ENCODE data around the gene AIFM3.

Gene AIFM3

GRCh38 chr22:20995329-20996030 is 28.4 kb downstream of the AIFM3 start:
- Mint-ChIP-seq H3K36me3 (ENCODE audit: insufficient read depth) (peaks cover 17% of the 10 kb centered on the region), H3K27me3 (no peaks in the 10 kb centered on the region), H3K9me3 (no peaks in the 10 kb centered on the region), H3K4me1 (peaks cover 6% of the 10 kb centered on the region), H3K27ac (ENCODE audit: low read depth) (no peak overlapping the region), H3K4me3 (no peak overlapping the region)
- DNase-seq (ENCODE audit: low spot score in 2 of 2): no peak
- no peak for ATAC-seq (replicated peaks; ENCODE audit: extremely low read depth, poor library complexity, severe bottlenecking)

DNA sequence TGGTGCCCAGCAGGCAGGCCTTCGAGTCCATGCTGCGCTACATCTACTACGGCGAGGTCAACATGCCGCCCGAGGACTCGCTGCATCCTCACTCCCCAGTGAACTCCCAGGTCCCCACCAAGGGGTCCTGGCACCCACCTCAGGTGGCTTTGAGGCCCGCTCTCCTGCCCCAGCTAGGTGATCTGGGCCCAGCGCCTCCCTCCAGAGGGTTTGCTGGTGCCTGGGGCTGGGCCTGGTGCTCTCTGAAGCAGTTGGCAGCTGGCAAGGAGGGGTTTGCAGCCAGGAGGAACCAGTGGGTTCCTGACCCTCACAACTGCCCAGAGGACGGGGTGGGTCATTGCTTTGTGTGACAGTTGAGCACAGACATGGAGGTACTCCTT is 29.0 kb downstream of the AIFM3 start:
- Mint-ChIP-seq H3K36me3 (ENCODE audit: insufficient read depth) (peaks cover 18% of the 10 kb centered on the region), H3K27ac (ENCODE audit: low read depth) (peak overlapping the region; percentile 35), H3K27me3 (no peaks in the 10 kb centered on the region), H3K4me3 (no peak overlapping the region), H3K4me1 (peaks cover 8% of the 10 kb centered on the region), H3K9me3 (no peaks in the 10 kb centered on the region)
- ATAC-seq (replicated peaks; ENCODE audit: extremely low read depth, poor library complexity, severe bottlenecking): no peak
- DNase-seq (ENCODE audit: low spot score in 2 of 2): no peak

DNA sequence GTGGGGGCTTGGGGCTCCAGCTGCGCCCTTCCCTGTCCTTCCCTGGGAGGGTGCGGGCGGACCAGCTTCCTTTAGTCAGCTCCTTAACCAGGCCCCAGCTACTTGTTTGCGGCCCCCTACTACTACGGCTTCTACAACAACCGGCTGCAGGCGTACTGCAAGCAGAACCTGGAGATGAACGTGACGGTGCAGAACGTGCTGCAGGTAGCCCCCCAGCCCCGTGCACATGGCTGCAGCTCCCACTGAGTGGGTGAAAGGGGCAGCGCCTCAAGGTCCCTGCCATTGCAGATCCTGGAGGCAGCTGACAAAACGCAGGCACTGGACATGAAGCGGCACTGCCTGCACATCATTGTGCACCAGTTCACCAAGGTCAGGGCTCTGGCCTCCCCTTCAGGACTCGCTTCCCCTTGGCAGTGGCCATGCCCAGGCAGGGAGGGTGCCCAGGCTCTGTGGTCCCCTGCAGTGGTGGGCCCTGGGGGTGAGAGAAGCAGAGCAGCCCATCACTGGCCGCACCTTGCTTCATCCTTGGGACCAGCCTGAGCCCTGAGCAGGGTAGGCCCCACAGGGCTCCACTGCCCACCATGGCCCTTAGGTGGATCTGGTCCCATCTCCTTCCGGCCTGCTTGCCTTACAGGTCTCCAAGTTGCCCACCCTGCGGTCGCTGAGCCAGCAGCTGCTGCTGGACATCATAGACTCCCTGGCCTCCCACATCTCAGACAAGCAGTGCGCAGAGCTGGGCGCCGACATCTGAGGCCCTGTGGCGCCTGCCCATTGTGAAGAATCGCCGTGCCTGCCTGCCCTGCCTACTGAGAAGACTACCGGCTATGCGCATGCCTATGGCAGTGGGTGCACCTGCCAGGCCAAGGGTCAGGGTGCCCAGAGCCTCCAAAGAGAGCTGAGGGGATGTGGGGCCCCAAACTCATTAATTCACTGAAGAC is 29.8 kb downstream of the AIFM3 start:
- peak overlapping the region; percentile 35 for H3K27ac Mint-ChIP-seq (ENCODE audit: low read depth)
- DNase-seq (ENCODE audit: low spot score in 2 of 2) (no peak), ATAC-seq (replicated peaks; ENCODE audit: extremely low read depth, poor library complexity, severe bottlenecking) (no peak)

GRCh38 chr22:20997536-20998257 is 30.6 kb downstream of the AIFM3 start:
- no peak overlapping the region for H3K27ac Mint-ChIP-seq (ENCODE audit: low read depth)
- ATAC-seq (replicated peaks; ENCODE audit: extremely low read depth, poor library complexity, severe bottlenecking) (no peak), DNase-seq (ENCODE audit: low spot score in 2 of 2) (no peak)
- peaks cover 21% of the 10 kb centered on the region for H3K4me1 Mint-ChIP-seq
- no peaks in the 10 kb centered on the region for H3K27me3 Mint-ChIP-seq
- no peaks in the 10 kb centered on the region for H3K9me3 Mint-ChIP-seq
- peaks cover 30% of the 10 kb centered on the region for H3K36me3 Mint-ChIP-seq (ENCODE audit: insufficient read depth)
- H3K4me3 Mint-ChIP-seq: no peak overlapping the region

More for the DNA sequence above, 29.8 kb downstream of the AIFM3 start:
- Mint-ChIP-seq H3K9me3 (no peaks in the 10 kb centered on the region), H3K27me3 (no peaks in the 10 kb centered on the region), H3K4me3 (no peak overlapping the region), H3K4me1 (peaks cover 17% of the 10 kb centered on the region), H3K36me3 (ENCODE audit: insufficient read depth) (peaks cover 24% of the 10 kb centered on the region)

DNA sequence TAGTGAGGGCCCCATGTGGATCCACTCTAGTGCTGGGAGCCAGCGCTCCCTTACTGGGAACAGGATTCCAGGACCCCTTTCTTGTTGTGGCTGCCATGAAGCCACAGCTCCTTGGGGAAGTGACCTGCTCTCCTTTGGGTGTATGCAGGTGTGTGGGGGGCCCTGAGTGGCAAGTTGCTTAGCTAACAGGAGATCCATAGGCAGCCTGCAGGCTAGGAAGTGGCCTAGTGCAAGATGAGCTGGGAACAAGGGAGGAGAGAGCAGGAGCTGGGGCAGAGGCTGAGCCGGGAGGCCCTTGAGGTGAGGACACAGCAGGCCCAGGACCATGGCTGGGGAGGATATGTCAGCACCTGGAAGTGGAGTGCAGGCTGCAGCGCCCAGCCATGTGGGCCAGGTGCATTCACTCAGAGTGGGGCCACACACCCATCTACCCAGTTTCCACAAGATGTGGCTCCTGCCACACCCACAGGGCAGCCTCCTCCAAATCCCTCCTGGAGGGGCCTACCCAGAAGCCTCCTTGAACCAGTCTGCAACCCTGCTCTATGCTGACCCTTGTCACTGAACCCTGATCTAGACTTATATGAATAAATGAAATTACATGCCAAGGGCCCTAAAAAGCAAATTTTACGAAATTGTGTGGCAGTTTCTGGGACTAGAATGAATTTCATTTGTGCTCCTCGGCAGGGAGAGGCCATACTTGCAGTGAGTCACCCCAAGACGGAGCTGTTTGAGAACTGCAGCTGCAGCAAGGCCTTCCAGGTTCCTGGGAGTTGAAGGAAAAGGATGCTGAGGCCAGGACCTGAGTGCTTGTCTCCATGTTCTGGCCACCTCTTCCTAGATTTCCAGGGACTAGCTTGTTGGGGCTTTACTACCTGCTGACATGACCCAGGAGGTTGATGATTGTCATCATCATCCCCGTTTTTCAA is 31.6 kb downstream of the AIFM3 start:
- Mint-ChIP-seq H3K27me3 (no peaks in the 10 kb centered on the region), H3K27ac (ENCODE audit: low read depth) (peak overlapping the region; percentile 25), H3K36me3 (ENCODE audit: insufficient read depth) (peaks cover 33% of the 10 kb centered on the region), H3K4me1 (peaks cover 29% of the 10 kb centered on the region), H3K4me3 (no peak overlapping the region), H3K9me3 (no peaks in the 10 kb centered on the region)
- ATAC-seq (replicated peaks; ENCODE audit: extremely low read depth, poor library complexity, severe bottlenecking) (no peak), DNase-seq (ENCODE audit: low spot score in 2 of 2) (no peak)

- H3K36me3 Mint-ChIP-seq (ENCODE audit: insufficient read depth): peaks cover 33% of the 10 kb centered on the region
- no peak for ATAC-seq (replicated peaks; ENCODE audit: extremely low read depth, poor library complexity, severe bottlenecking)
- no peak for DNase-seq (ENCODE audit: low spot score in 2 of 2)
- peaks cover 29% of the 10 kb centered on the region for H3K4me1 Mint-ChIP-seq
- no peaks in the 10 kb centered on the region for H3K9me3 Mint-ChIP-seq
- H3K27me3 Mint-ChIP-seq: no peaks in the 10 kb centered on the region
- peak overlapping the region; percentile 94 for H3K4me3 Mint-ChIP-seq
- H3K27ac Mint-ChIP-seq (ENCODE audit: low read depth): peak overlapping the region; percentile 98
These were observed 32.5 kb downstream of the AIFM3 start for GRCh38 chr22:20999350-21000206.

DNA sequence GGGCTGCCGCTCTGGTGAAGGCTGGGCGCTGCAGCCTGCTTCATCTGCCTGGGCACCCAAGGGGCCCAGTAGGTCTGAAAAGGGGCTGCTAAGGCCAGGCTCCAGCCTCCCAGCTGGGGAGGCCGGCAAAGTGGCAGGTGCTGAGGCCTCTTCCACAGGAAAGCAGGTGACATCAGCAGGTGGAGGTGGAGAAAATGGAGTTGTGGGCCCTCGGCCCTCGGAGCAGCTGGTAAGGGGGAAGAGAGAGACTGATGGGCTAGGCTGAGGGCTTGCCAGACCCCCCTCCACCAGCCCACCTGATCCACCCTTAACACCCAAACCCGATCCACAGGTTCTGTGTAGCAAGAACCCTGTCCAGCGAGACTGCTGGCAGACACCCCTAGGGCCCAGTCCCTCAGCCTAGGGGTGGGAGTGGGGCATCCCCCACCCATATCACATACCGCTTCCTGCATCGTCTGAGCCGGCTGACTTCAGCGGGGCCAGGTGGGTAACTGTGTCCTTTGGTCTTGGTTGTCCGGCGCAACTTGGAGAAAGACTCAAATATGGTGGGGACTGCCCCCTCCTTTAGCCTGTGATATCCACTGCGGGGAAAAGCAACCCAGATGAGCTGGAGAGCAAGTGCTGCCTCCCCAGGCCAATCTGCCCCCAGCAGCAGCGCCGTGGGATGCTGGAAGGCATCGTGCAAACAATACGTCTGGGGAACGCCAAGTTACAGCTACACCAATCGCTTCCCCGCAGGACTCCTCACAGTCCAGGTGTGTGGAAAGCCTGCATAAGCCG is 33.3 kb downstream of the AIFM3 start:
- Mint-ChIP-seq H3K4me3 (peak overlapping the region; percentile 94), H3K36me3 (ENCODE audit: insufficient read depth) (peaks cover 33% of the 10 kb centered on the region), H3K27me3 (no peaks in the 10 kb centered on the region), H3K4me1 (peaks cover 29% of the 10 kb centered on the region), H3K27ac (ENCODE audit: low read depth) (peak overlapping the region; percentile 98), H3K9me3 (no peaks in the 10 kb centered on the region)
- DNase-seq (ENCODE audit: low spot score in 2 of 2) (no peak), ATAC-seq (replicated peaks; ENCODE audit: extremely low read depth, poor library complexity, severe bottlenecking) (no peak)

- peak overlapping the region; percentile 98 for H3K27ac Mint-ChIP-seq (ENCODE audit: low read depth)
- H3K4me1 Mint-ChIP-seq: peaks cover 29% of the 10 kb centered on the region
- H3K9me3 Mint-ChIP-seq: no peaks in the 10 kb centered on the region
- peaks cover 31% of the 10 kb centered on the region for H3K36me3 Mint-ChIP-seq (ENCODE audit: insufficient read depth)
- peak overlapping the region; percentile 94 for H3K4me3 Mint-ChIP-seq
- H3K27me3 Mint-ChIP-seq: no peaks in the 10 kb centered on the region
- DNase-seq (ENCODE audit: low spot score in 2 of 2) (no peak), ATAC-seq (replicated peaks; ENCODE audit: extremely low read depth, poor library complexity, severe bottlenecking) (no peak)
These were observed 34.0 kb downstream of the AIFM3 start for GRCh38 chr22:21000987-21001600.

- Mint-ChIP-seq H3K27ac (ENCODE audit: low read depth) (peak within 1 kb of the TSS; percentile 98), H3K9me3 (no peaks in the 10 kb centered on the region), H3K4me1 (peaks cover 29% of the 10 kb centered on the region), H3K4me3 (peak within 1 kb of the TSS; percentile 94), H3K27me3 (no peaks in the 10 kb centered on the region), H3K36me3 (ENCODE audit: insufficient read depth) (peaks cover 29% of the 10 kb centered on the region)
- DNase-seq (ENCODE audit: low spot score in 2 of 2) (peak; percentile 93 to 94), ATAC-seq (replicated peaks; ENCODE audit: extremely low read depth, poor library complexity, severe bottlenecking) (peak; percentile 92)
These were observed 34.7 kb downstream of the AIFM3 start, which contains the start of gene THAP7 for GRCh38 chr22:21001601-21002325. Gene THAP7, minus strand, starts transcription at chr22:21002118. Its CDS starts 207 bp downstream, at chr22:21001911.

- no peak for DNase-seq (ENCODE audit: low spot score in 2 of 2)
- Mint-ChIP-seq H3K27me3 (no peaks in the 10 kb centered on the region), H3K4me3 (peak overlapping the region; percentile 94), H3K9me3 (no peaks in the 10 kb centered on the region), H3K36me3 (ENCODE audit: insufficient read depth) (peaks cover 24% of the 10 kb centered on the region), H3K27ac (ENCODE audit: low read depth) (peak overlapping the region; percentile 98), H3K4me1 (peaks cover 29% of the 10 kb centered on the region)
- ATAC-seq (replicated peaks; ENCODE audit: extremely low read depth, poor library complexity, severe bottlenecking): no peak
These were observed 36.7 kb downstream of the AIFM3 start for GRCh38 chr22:21003782-21004181.
